Thyroid gland (tissue), 4 donors: ENCODE data around the gene ARMH4.

Experiments used
- POLR2A ChIP-seq, 2 donors: fragments of 450-650 bp; IDR thresholded peaks; one replicate each; pipeline ENCODE4 v1.6.1; 2017; ENCODE audit warnings: antibody characterized with exemption in 2 of 2, mild to moderate bottlenecking in 2 of 2, moderate library complexity in 1 of 2
- TF ChIP-seq, protein P1 (sequence below), 6 experiments: fragments of 200-600 bp in 3 of 6; fragments of 450-650 bp in 3 of 6; sonication (generic) in 3 of 6; IDR thresholded peaks; one replicate each; pipeline ENCODE4 v1.5.1; 2016 to 2019; ENCODE audit warnings: antibody characterized with exemption in 6 of 6, mild to moderate bottlenecking in 2 of 6, inconsistent platforms in 1 of 6, moderate library complexity in 1 of 6

DNA sequence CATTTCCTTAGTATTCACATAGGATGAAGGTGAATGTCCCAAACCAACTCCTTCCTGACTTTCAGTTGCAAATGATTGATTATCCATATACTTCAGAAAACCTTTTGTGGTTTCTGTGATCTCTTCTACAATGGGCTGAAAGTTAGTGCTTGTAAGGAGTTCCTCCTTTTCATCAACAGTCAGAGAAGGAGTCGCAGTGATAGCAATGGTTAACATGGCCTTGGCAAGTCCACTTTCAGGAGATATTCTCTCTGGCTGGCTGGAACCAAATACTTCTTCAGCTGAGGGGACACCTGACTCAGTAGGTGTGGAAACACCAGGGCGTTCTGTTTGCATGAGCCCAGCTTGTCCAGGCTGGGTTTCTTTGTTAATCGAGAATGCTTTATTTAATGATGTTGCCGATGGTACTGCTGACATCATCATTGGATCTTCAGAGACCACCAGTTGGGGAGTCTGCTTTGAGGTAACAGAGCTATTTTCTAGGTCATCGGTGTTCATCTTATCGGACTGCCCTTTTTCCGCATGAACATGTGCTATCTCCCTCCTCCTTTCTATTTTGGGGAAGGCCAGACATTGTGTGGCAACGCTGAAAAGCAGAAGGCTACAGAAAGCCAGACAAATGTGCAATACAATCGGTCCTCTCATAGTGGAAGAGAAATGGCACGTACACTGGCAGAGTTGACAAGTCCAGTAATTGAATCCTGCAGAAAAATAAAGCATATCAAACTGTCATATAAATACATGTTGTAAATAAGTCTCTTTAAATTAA lies 13.1 kb downstream of the ARMH4 start:
- TF ChIP-seq POLR2A (IDR thresholded peaks at IDR 0.05) = no peak
- TF ChIP-seq, protein P1, sequence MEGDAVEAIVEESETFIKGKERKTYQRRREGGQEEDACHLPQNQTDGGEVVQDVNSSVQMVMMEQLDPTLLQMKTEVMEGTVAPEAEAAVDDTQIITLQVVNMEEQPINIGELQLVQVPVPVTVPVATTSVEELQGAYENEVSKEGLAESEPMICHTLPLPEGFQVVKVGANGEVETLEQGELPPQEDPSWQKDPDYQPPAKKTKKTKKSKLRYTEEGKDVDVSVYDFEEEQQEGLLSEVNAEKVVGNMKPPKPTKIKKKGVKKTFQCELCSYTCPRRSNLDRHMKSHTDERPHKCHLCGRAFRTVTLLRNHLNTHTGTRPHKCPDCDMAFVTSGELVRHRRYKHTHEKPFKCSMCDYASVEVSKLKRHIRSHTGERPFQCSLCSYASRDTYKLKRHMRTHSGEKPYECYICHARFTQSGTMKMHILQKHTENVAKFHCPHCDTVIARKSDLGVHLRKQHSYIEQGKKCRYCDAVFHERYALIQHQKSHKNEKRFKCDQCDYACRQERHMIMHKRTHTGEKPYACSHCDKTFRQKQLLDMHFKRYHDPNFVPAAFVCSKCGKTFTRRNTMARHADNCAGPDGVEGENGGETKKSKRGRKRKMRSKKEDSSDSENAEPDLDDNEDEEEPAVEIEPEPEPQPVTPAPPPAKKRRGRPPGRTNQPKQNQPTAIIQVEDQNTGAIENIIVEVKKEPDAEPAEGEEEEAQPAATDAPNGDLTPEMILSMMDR (IDR thresholded peaks at IDR 0.05) = no peak
